HEK293 (cell line): ENCODE measurements around the gene SMCHD1.

Experiments used
- IKZF3 ChIP-seq: fragments of 450-650 bp; IDR thresholded peaks from 2 replicates; pipeline ENCODE4 v1.5.0; 2018; ENCODE audit warnings: missing biosample characterization, mild to moderate bottlenecking, missing genetic modification characterization, moderate library complexity
- YY1 ChIP-seq: fragments of 450-650 bp; formaldehyde crosslinking; IDR thresholded peaks from 2 replicates; pipeline ENCODE4 v1.5.1; 2018; ENCODE audit warnings: missing biosample characterization, missing genetic modification characterization
- ZNF596 ChIP-seq: fragments of 450-650 bp; IDR thresholded peaks from 2 replicates; pipeline ENCODE4 v1.5.0; 2018; ENCODE audit warnings: missing biosample characterization, mild to moderate bottlenecking, missing genetic modification characterization, moderate library complexity
- TF ChIP-seq, protein P1 (sequence below): fragments of 450-650 bp; formaldehyde crosslinking; IDR thresholded peaks from 2 replicates; pipeline ENCODE4 v1.5.1; 2016; ENCODE audit warnings: missing biosample characterization, missing genetic modification characterization

GRCh38 chr18:2672410-2672809 lies 16.9 kb downstream of the SMCHD1 start:
- TF ChIP-seq IKZF3 (no peak), ZNF596 (tag by site-specific recombination) (no peak), YY1 (tag by site-specific recombination) (no peak)
- TF ChIP-seq, protein P1, sequence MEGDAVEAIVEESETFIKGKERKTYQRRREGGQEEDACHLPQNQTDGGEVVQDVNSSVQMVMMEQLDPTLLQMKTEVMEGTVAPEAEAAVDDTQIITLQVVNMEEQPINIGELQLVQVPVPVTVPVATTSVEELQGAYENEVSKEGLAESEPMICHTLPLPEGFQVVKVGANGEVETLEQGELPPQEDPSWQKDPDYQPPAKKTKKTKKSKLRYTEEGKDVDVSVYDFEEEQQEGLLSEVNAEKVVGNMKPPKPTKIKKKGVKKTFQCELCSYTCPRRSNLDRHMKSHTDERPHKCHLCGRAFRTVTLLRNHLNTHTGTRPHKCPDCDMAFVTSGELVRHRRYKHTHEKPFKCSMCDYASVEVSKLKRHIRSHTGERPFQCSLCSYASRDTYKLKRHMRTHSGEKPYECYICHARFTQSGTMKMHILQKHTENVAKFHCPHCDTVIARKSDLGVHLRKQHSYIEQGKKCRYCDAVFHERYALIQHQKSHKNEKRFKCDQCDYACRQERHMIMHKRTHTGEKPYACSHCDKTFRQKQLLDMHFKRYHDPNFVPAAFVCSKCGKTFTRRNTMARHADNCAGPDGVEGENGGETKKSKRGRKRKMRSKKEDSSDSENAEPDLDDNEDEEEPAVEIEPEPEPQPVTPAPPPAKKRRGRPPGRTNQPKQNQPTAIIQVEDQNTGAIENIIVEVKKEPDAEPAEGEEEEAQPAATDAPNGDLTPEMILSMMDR (tag by site-specific recombination): no peak
